ENCODE data around the gene PFDN4.
"Not testable (repeated sequence)": the region's sequence is repeated elsewhere in the genome, so short reads cannot be mapped to it uniquely, and the experiment has no call there.

PFDN4 gene

GRCh38 chr20:54228841-54229240 lies 21.0 kb downstream of the PFDN4 start:
- DNase-seq: no peak

- no peak for DNase-seq
Measured at GRCh38 chr20:54229566-54230160, 21.8 kb downstream of the PFDN4 start.

- no peak for DNase-seq
Measured at GRCh38 chr20:54231036-54231435, 23.1 kb downstream of the PFDN4 start.

- no peak for DNase-seq
Measured at GRCh38 chr20:54234991-54235390, 27.1 kb downstream of the PFDN4 start.

GRCh38 chr20:54237116-54237943 lies 29.4 kb downstream of the PFDN4 start:
- DNase-seq: no peak

- DNase-seq: no peak
Measured at GRCh38 chr20:54244113-54244512, 36.2 kb downstream of the PFDN4 start.

- not testable (repeated sequence) for DNase-seq
Measured at GRCh38 chr20:54248705-54249104, 40.8 kb downstream of the PFDN4 start.

GRCh38 chr20:54250691-54251090 lies 42.8 kb downstream of the PFDN4 start:
- no peak for DNase-seq

- no peak for DNase-seq
Measured at GRCh38 chr20:54251096-54251495, 43.2 kb downstream of the PFDN4 start.

- no peak for DNase-seq
Measured at GRCh38 chr20:54254596-54254995, 46.7 kb downstream of the PFDN4 start.

GRCh38 chr20:54255157-54255556 lies 47.3 kb downstream of the PFDN4 start:
- DNase-seq: no peak

GRCh38 chr20:54256202-54256601 lies 48.3 kb downstream of the PFDN4 start:
- DNase-seq: no peak

- DNase-seq: no peak
Measured at GRCh38 chr20:54257071-54257816, 49.4 kb downstream of the PFDN4 start.

- DNase-seq: no peak
Measured at GRCh38 chr20:54260116-54260515, 52.2 kb downstream of the PFDN4 start.

- no peak for DNase-seq
Measured at GRCh38 chr20:54262671-54263070, 54.8 kb downstream of the PFDN4 start.

GRCh38 chr20:54263116-54263690 lies 55.3 kb downstream of the PFDN4 start:
- no peak for DNase-seq

GRCh38 chr20:54265791-54266190 lies 57.9 kb downstream of the PFDN4 start:
- DNase-seq: not testable (repeated sequence)

- no peak for DNase-seq
Measured at GRCh38 chr20:54266844-54267243, 59.0 kb downstream of the PFDN4 start.

- DNase-seq: no peak
Measured at GRCh38 chr20:54267483-54268003, 59.7 kb downstream of the PFDN4 start.

GRCh38 chr20:54268941-54269340 lies 61.1 kb downstream of the PFDN4 start:
- no peak for DNase-seq

Data from CD4-positive, alpha-beta T cell treated with Interleukin-12 subunit alpha and Interleukin-12 subunit beta, for 1 hour (primary cell).